Erythroblast (primary cell): ENCODE results near the gene COL4A2.

ENCODE experiments used
- GATA1 ChIP-seq: IDR thresholded peaks from 2 replicates; pipeline ENCODE4 v1.6.1; 2011; ENCODE audit warnings: low read depth, mild to moderate bottlenecking, control low read depth, low read length, moderate library complexity
- POLR2A ChIP-seq: IDR thresholded peaks from 2 replicates; pipeline ENCODE4 v1.6.1; 2011; ENCODE audit warnings: mild to moderate bottlenecking, low read length

DNA sequence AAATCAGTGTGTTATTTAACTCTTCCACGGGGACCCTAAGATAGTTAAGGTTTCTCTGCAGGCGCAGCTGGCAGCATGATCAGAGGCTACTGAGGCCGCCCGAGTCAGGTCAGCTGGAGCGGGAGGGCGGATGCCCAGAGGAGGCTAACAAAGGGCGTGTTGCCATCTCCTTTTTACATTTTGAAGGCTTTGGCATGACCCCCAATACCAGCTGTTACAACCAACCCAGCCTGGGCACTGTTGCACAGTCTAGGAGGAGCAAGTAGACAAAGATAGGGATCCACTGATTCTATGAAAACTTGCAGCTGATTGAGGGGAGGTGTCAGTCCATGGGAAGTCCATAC is 15.7 kb downstream of the COL4A2 start:
- TF ChIP-seq POLR2A (no peak), GATA1 (no peak)
